ENCODE data around the gene OXCT2. TPM values are rescaled to one million over a fixed set of nuclear protein-coding genes. Genes with fewer than 3 reads are reported as not detected.
"Not testable (repeated sequence)": the region's sequence is repeated elsewhere in the genome, so short reads cannot be mapped to it uniquely, and the experiment has no call there.

OXCT2 gene
- total and polyA plus RNA-seq, 8 donors, result 0.15 to 0.82 (median 0.38) TPM; not detected in 1

- no peak for DNase-seq
- intact Hi-C loops (cut with DNase I), result no loop called here
- Histone ChIP-seq H3K4me1 (no peaks in the 10 kb centered on the region), H3K4me3 (no peak overlapping the region), H3K9me3 (no peaks in the 10 kb centered on the region), H3K27ac (no peak overlapping the region), H3K36me3 (no peaks in the 10 kb centered on the region), H3K27me3 (peaks cover 0 to 8% of the 10 kb centered on the region in 2 donors)
- TF ChIP-seq CTCF (IDR thresholded peaks at IDR 0.05), result no peak
- no peak for ATAC-seq
Measured at GRCh38 chr1:39782103-39782502, 11.0 kb upstream of the OXCT2 start.

GRCh38 chr1:39781349-39781715, 10.2 kb upstream of the OXCT2 start:
- H3K27me3 ChIP-seq, result peaks cover 0 to 3% of the 10 kb centered on the region in 2 donors
- H3K4me1 ChIP-seq, result no peaks in the 10 kb centered on the region
- intact Hi-C loops (cut with DNase I), result no loop called here
- H3K4me3 ChIP-seq, result no peak overlapping the region
- no peak overlapping the region for H3K27ac ChIP-seq
- ATAC-seq, result no peak
- DNase-seq, result no peak
- no peak for TF ChIP-seq CTCF (IDR thresholded peaks at IDR 0.05)
- no peaks in the 10 kb centered on the region for H3K36me3 ChIP-seq
- no peaks in the 10 kb centered on the region for H3K9me3 ChIP-seq

- no peaks in the 10 kb centered on the region for H3K36me3 ChIP-seq
- H3K27me3 ChIP-seq, result peaks cover 0 to 3% of the 10 kb centered on the region in 2 donors
- DNase-seq, result no peak
- H3K4me1 ChIP-seq, result no peaks in the 10 kb centered on the region
- no peak for ATAC-seq
- H3K4me3 ChIP-seq, result no peak overlapping the region
- H3K9me3 ChIP-seq, result no peaks in the 10 kb centered on the region
- H3K27ac ChIP-seq, result no peak overlapping the region
- intact Hi-C loops (cut with DNase I), result no loop called here
- no peak for TF ChIP-seq CTCF (IDR thresholded peaks at IDR 0.05)
Measured at GRCh38 chr1:39779821-39780220, 8.7 kb upstream of the OXCT2 start.

- ATAC-seq, result no peak
Measured at GRCh38 chr1:39779137-39779536, 8.0 kb upstream of the OXCT2 start.

GRCh38 chr1:39778463-39779099, 7.4 kb upstream of the OXCT2 start:
- H3K27me3 ChIP-seq; DNase-seq; H3K4me3 ChIP-seq; H3K4me1 ChIP-seq; ATAC-seq; intact Hi-C loops (cut with DNase I); H3K9me3 ChIP-seq; H3K27ac ChIP-seq; H3K36me3 ChIP-seq: not testable (repeated sequence)

More at GRCh38 chr1:39779137-39779536, 8.0 kb upstream of the OXCT2 start:
- H3K27ac ChIP-seq, result no peak overlapping the region
- intact Hi-C loops (cut with DNase I), result no loop called here
- peaks cover 0 to 3% of the 10 kb centered on the region in 2 donors for H3K27me3 ChIP-seq
- no peaks in the 10 kb centered on the region for H3K36me3 ChIP-seq
- H3K4me3 ChIP-seq, result no peak overlapping the region
- H3K4me1 ChIP-seq, result no peaks in the 10 kb centered on the region
- H3K9me3 ChIP-seq, result no peaks in the 10 kb centered on the region
- no peak for DNase-seq
- no peak for TF ChIP-seq CTCF (IDR thresholded peaks at IDR 0.05)

- intact Hi-C loops (cut with DNase I); H3K4me3 ChIP-seq; H3K27ac ChIP-seq; H3K4me1 ChIP-seq; H3K36me3 ChIP-seq; H3K27me3 ChIP-seq; H3K9me3 ChIP-seq; ATAC-seq: not testable (repeated sequence)
- peak in 1 of 4 donors; percentile 73 for DNase-seq
Measured at GRCh38 chr1:39777896-39778295, 6.7 kb upstream of the OXCT2 start.
